ENCODE measurements around the gene RASGEF1C. TPM values are rescaled to one million over a fixed set of nuclear protein-coding genes. Genes with fewer than 3 reads are reported as not detected.

RASGEF1C gene
- polyA plus RNA-seq, 3 donors: not detected

DNA sequence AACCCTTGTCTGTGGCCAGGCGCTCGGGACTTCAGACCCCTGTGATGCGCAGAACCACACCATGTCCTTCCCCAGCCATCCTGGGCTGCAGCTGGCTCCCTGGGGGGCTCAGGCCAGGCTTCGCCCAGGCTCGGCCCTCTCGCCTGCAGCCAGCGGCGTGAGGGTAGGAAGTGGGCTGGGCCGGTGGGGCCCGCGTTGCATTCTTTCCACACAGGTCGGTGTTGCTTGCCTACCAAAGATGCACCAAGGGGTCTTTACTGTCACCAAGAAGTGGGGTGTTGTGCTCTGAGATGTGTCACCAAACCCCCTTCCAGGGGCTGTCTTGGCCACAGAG lies 89.1 kb downstream of the RASGEF1C start:
- WGBS (ENCODE audit: insufficient coverage): 97% methylated on average over 5 of the region's 12 CpGs
- no peak overlapping the region for H3K27ac ChIP-seq (ENCODE audit: low read depth in 1 of 2, low read length in 2 of 2)
- no peak overlapping the region for H3K9ac ChIP-seq (ENCODE audit: insufficient read depth, low read length, poor library complexity, severe bottlenecking)
- Mint-ChIP-seq H3K4me3 (no peak overlapping the region), H3K9me3 (no peaks in the 10 kb centered on the region), H3K27me3 (ENCODE audit: low read depth in 3 of 3) (peaks cover 9 to 14% (median 11%) of the 10 kb centered on the region in 3 donors), H3K36me3 (no peaks in the 10 kb centered on the region), H3K4me1 (no peaks in the 10 kb centered on the region), H3K27ac (no peak overlapping the region)
- no peak overlapping the region for H2AFZ ChIP-seq (ENCODE audit: insufficient read depth, low read depth, low read length, poor library complexity, severe bottlenecking)
- no peak overlapping the region for H3K4me2 ChIP-seq (replicated peaks; ENCODE audit: extremely low read depth, low read length, poor library complexity, severe bottlenecking)
- H3K4me1 ChIP-seq (ENCODE audit: control insufficient read depth in 1 of 2, insufficient read depth in 2 of 2, low read length in 2 of 2): no peaks in the 10 kb centered on the region
- H3K9me3 ChIP-seq (replicated peaks in 1 of 2; ENCODE audit: control insufficient read depth in 1 of 2, insufficient read depth in 1 of 2, low read length in 2 of 2): no peaks in the 10 kb centered on the region
- no peak for DNase-seq
- no peaks in the 10 kb centered on the region for H3K36me3 ChIP-seq (replicated peaks in 1 of 2; ENCODE audit: control insufficient read depth in 1 of 2, insufficient read depth in 2 of 2, low read length in 2 of 2)
- H4K20me1 ChIP-seq (ENCODE audit: insufficient read depth, low read length): no peaks in the 10 kb centered on the region
- no peak overlapping the region for H3K4me3 ChIP-seq (replicated peaks in 1 of 3; ENCODE audit: low read depth in 2 of 3, low read length in 3 of 3)
- H3K79me2 ChIP-seq (ENCODE audit: insufficient read depth, low read length): no peaks in the 10 kb centered on the region
- intact Hi-C loops (cut with micrococcal nuclease): no loop called here
- H3K27me3 ChIP-seq (ENCODE audit: control insufficient read depth in 2 of 2, insufficient read depth in 2 of 2, low read length in 2 of 2): peaks cover 0 to 2% of the 10 kb centered on the region in 2 donors
- TF ChIP-seq, protein P1, sequence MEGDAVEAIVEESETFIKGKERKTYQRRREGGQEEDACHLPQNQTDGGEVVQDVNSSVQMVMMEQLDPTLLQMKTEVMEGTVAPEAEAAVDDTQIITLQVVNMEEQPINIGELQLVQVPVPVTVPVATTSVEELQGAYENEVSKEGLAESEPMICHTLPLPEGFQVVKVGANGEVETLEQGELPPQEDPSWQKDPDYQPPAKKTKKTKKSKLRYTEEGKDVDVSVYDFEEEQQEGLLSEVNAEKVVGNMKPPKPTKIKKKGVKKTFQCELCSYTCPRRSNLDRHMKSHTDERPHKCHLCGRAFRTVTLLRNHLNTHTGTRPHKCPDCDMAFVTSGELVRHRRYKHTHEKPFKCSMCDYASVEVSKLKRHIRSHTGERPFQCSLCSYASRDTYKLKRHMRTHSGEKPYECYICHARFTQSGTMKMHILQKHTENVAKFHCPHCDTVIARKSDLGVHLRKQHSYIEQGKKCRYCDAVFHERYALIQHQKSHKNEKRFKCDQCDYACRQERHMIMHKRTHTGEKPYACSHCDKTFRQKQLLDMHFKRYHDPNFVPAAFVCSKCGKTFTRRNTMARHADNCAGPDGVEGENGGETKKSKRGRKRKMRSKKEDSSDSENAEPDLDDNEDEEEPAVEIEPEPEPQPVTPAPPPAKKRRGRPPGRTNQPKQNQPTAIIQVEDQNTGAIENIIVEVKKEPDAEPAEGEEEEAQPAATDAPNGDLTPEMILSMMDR (IDR thresholded peaks at IDR 0.05): no peak

DNA sequence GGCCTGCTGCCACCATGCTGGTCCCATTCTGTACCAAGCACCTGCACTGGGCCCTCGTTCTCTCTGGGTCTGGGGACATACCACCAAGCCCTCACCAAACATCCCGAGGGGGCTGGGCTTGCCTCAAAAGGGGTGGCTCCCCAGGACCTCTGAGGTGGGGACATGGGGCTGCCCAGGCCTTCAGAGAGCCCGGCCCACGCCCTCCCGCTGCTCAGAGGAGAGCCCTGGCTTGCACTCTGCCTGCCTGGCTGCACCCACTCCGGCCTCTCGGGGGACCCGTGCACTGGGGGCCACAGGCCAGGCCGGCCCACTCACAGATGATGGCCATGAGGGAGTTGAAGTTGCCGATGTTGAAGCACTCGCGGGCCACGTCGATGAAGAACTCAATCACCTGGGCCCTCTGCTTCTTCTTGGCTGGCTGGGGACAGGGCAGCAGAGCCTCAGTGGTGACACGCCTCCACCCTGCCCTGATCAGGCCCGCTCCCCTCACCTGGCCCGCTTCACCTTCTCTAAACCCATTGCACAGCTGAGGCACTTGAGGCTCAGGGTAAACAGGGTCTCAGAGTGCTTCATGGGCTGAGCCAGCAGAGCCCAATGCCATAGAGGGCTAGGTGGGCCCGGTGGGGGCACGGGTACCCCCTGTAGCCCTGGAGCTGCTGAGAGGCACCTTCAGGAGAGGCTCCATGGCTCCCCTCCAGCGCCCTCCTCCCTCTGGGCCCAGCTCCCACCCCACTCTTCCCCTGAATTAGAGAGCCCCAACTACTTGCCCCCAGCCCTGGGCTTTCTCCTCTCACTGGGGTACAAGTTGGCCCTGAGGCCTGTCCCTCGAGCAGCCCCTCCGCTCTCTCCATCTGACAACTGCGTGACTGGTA lies 89.7 kb downstream of the RASGEF1C start:
- Histone ChIP-seq H4K20me1 (ENCODE audit: insufficient read depth, low read length) (no peaks in the 10 kb centered on the region), H3K4me3 (replicated peaks in 1 of 3; ENCODE audit: low read depth in 2 of 3, low read length in 3 of 3) (no peak overlapping the region), H3K79me2 (ENCODE audit: insufficient read depth, low read length) (no peaks in the 10 kb centered on the region), H3K27ac (ENCODE audit: low read depth in 1 of 2, low read length in 2 of 2) (no peak overlapping the region), H2AFZ (ENCODE audit: insufficient read depth, low read depth, low read length, poor library complexity, severe bottlenecking) (no peak overlapping the region), H3K9me3 (replicated peaks in 1 of 2; ENCODE audit: control insufficient read depth in 1 of 2, insufficient read depth in 1 of 2, low read length in 2 of 2) (no peaks in the 10 kb centered on the region), H3K9ac (ENCODE audit: insufficient read depth, low read length, poor library complexity, severe bottlenecking) (no peak overlapping the region), H3K4me2 (replicated peaks; ENCODE audit: extremely low read depth, low read length, poor library complexity, severe bottlenecking) (no peak overlapping the region), H3K27me3 (ENCODE audit: control insufficient read depth in 2 of 2, insufficient read depth in 2 of 2, low read length in 2 of 2) (no peaks in the 10 kb centered on the region), H3K4me1 (ENCODE audit: control insufficient read depth in 1 of 2, insufficient read depth in 2 of 2, low read length in 2 of 2) (no peaks in the 10 kb centered on the region), H3K36me3 (replicated peaks in 1 of 2; ENCODE audit: control insufficient read depth in 1 of 2, insufficient read depth in 2 of 2, low read length in 2 of 2) (no peaks in the 10 kb centered on the region)
- Mint-ChIP-seq H3K4me3 (no peak overlapping the region), H3K27me3 (ENCODE audit: low read depth in 3 of 3) (peaks cover 8 to 9% (median 9%) of the 10 kb centered on the region in 3 donors), H3K9me3 (no peaks in the 10 kb centered on the region), H3K27ac (no peak overlapping the region), H3K4me1 (no peaks in the 10 kb centered on the region), H3K36me3 (no peaks in the 10 kb centered on the region)
- TF ChIP-seq, protein P1 (IDR thresholded peaks at IDR 0.05): no peak
- DNase-seq: no peak
- WGBS (ENCODE audit: insufficient coverage): 95% methylated on average over 18 of the region's 23 CpGs
- intact Hi-C loops (cut with micrococcal nuclease): no loop called here
